Tibial nerve (tissue), 4 donors: ENCODE results near the gene FAM221B.

ENCODE experiments used
- EP300 ChIP-seq, 2 donors: sonication (generic); formaldehyde crosslinking; IDR thresholded peaks; one replicate each; pipeline ENCODE4 v1.6.1; 2017; ENCODE audit warnings: antibody characterized with exemption in 2 of 2, mild to moderate bottlenecking in 1 of 2
- POLR2A ChIP-seq, 2 donors: fragments of 450-650 bp; IDR thresholded peaks; one replicate each; pipeline ENCODE4 v1.6.1; 2017; ENCODE audit warnings: antibody characterized with exemption in 2 of 2, mild to moderate bottlenecking in 2 of 2, moderate library complexity in 2 of 2
- TF ChIP-seq, protein P1 (sequence below), 5 experiments: fragments of 200-600 bp in 3 of 5; fragments of 450-650 bp in 2 of 5; sonication (generic) in 3 of 5; IDR thresholded peaks; one replicate each; pipeline ENCODE4 v1.5.1; 2016 to 2019; ENCODE audit warnings: antibody characterized with exemption in 5 of 5, mild to moderate bottlenecking in 3 of 5, moderate library complexity in 2 of 5

DNA sequence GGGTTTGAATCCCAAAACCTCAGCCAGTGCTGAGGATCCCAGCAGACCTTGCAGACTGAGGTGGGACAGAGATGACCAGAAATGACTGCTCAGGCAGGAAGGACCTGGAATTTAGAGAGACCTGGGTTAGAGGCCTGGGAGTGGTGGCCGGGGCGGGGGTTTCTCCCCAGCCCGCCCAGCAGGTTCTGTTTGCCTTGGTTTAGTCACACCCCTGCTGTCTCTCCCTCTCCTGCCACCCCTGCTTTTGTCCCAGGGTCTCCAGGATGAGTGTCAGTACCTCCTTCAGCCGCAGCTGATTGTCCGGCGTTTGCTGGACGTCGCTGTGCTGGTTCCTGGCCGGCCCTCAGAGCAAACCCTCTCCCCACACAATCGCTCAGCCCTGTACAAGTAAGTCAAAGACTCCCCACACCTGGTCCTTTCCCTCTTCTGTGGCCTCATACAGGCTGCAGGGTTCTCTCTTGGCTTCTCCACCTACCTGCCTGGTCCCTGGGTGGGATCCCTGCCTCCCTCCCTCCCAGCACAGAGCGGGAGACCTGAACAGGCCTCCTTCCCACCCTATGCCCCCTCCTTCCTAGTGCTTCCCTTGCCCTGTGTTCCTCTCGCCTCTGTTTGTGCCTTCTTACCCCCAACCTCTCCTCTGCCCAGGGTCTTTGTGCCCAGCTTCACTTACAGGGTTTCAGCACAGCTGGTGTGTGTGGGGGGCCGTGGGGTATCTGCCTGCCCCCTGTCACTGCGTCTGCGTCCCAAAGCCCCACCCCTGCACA lies 12.5 kb upstream of the FAM221B start:
- TF ChIP-seq POLR2A (IDR thresholded peaks at IDR 0.05) = no peak
- TF ChIP-seq, protein P1, sequence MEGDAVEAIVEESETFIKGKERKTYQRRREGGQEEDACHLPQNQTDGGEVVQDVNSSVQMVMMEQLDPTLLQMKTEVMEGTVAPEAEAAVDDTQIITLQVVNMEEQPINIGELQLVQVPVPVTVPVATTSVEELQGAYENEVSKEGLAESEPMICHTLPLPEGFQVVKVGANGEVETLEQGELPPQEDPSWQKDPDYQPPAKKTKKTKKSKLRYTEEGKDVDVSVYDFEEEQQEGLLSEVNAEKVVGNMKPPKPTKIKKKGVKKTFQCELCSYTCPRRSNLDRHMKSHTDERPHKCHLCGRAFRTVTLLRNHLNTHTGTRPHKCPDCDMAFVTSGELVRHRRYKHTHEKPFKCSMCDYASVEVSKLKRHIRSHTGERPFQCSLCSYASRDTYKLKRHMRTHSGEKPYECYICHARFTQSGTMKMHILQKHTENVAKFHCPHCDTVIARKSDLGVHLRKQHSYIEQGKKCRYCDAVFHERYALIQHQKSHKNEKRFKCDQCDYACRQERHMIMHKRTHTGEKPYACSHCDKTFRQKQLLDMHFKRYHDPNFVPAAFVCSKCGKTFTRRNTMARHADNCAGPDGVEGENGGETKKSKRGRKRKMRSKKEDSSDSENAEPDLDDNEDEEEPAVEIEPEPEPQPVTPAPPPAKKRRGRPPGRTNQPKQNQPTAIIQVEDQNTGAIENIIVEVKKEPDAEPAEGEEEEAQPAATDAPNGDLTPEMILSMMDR (IDR thresholded peaks at IDR 0.05) = no peak
- TF ChIP-seq EP300 (IDR thresholded peaks at IDR 0.05) = no peak
